ENCODE results near the gene PHF2. TPM values are rescaled to one million over a fixed set of nuclear protein-coding genes. Genes with fewer than 3 reads are reported as not detected.
A peak's percentile ranks its signal among the peaks of the same experiment; 100 is the strongest.

PHF2 gene
- total and polyA plus RNA-seq, 9 of the 15 experiments (the other 6 are each of a cell fraction or from before 2014, with no cell fraction given) = 0.37 to 14.4 (median 8.1) TPM

- peak overlapping the region; percentile 47 for H3K27ac ChIP-seq (ENCODE audit: extremely low read depth, low read depth, low read length)
- TF ChIP-seq RAD51 (IDR thresholded peaks at IDR 0.05; ENCODE audit: borderline replicate concordance, low read depth) (peak; percentile 12; the same call in 1 of the 2 replicates), ETV5 (CRISPR knock-in tag; IDR thresholded peaks at IDR 0.05; ENCODE audit: low read depth) (peak; percentile 80), NBN (IDR thresholded peaks at IDR 0.05; ENCODE audit: low read depth) (no peak), UBTF (IDR thresholded peaks at IDR 0.05; ENCODE audit: borderline replicate concordance in 1 of 2, low read depth in 2 of 2, low read length in 2 of 2) (0 out of 4 replicates have a peak, but pooled peaks of 1 of the 2 experiments have one; percentile 37), ZNF3 (CRISPR knock-in tag; IDR thresholded peaks at IDR 0.05) (no peak), EZH2 (IDR thresholded peaks at IDR 0.05; ENCODE audit: borderline replicate concordance, low read depth, low read length) (no peak), GABPA (tag; conservative IDR thresholded peaks at IDR 0.05; ENCODE audit: low read depth) (peak; percentile 70), TEAD2 (tag; IDR thresholded peaks at IDR 0.05) (peak; percentile 79; the same call in 1 of the 2 replicates), ZNF740 (CRISPR knock-in tag; IDR thresholded peaks at IDR 0.05) (peak; percentile 52), ZNF740 (tag; IDR thresholded peaks at IDR 0.05) (peak in 1 of 2 experiments; percentile 65; a peak in 1 of 4 replicates), TOE1 (IDR thresholded peaks at IDR 0.05; ENCODE audit: borderline replicate concordance) (0 out of 2 replicates have a peak, but pooled peaks have one; percentile 23), TOE1 (CRISPR knock-in tag; IDR thresholded peaks at IDR 0.05; ENCODE audit: borderline replicate concordance, low read depth) (no peak), BHLHE40 (IDR thresholded peaks at IDR 0.05; ENCODE audit: low read length) (peak; percentile 21; the same call in 1 of the 2 replicates), RBFOX2 (IDR thresholded peaks at IDR 0.05; ENCODE audit: low read depth, low read length) (peak; percentile 30; the same call in 1 of the 2 replicates), MNT (conservative IDR thresholded peaks at IDR 0.05) (peak in 1 of 2 experiments; percentile 56; a peak in 2 of 4 replicates), CTBP1 (IDR thresholded peaks at IDR 0.05; ENCODE audit: borderline replicate concordance) (peak; percentile 80)
These were observed 17.8 kb downstream of the PHF2 start for GRCh38 chr9:93594041-93594756.

More at GRCh38 chr9:93594041-93594756, 17.8 kb downstream of the PHF2 start:
- Histone ChIP-seq H3K79me2 (ENCODE audit: control insufficient read depth, insufficient read depth, low read length) (peaks cover 21% of the 10 kb centered on the region), H2AFZ (ENCODE audit: low read depth, low read length) (peak overlapping the region; percentile 33), H3K27me3 (ENCODE audit: control insufficient read depth in 2 of 2, insufficient read depth in 2 of 2, low read length in 2 of 2) (no peaks in the 10 kb centered on the region), H3K9ac (ENCODE audit: insufficient read depth in 1 of 2, low read depth in 2 of 2, low read length in 2 of 2) (peak overlapping the region in 1 of 2 experiments; percentile 73; a peak in 2 of 4 replicates), H3K4me3 (no peak overlapping the region), H3K36me3 (ENCODE audit: control insufficient read depth, insufficient read depth, low read length) (no peaks in the 10 kb centered on the region), H3K9me3 (replicated peaks; ENCODE audit: control insufficient read depth, insufficient read depth, low read depth, low read length) (no peaks in the 10 kb centered on the region), H3K4me1 (replicated peaks in 1 of 2; ENCODE audit: control insufficient read depth in 2 of 2, insufficient read depth in 2 of 2, low read length in 2 of 2) (peaks cover 16 to 18% of the 10 kb centered on the region in 2 experiments), H3K4me2 (ENCODE audit: insufficient read depth, low read length) (peak overlapping the region; percentile 56), H3K9me1 (ENCODE audit: control insufficient read depth, insufficient read depth, low read length) (no peaks in the 10 kb centered on the region), H4K20me1 (replicated peaks; ENCODE audit: control insufficient read depth, insufficient read depth, low read length) (peaks cover 2% of the 10 kb centered on the region; the same call in 1 of the 2 replicates)
- 6% methylated on average over 8 of the region's 9 CpGs for WGBS (ENCODE audit: insufficient coverage, low coverage, missing lambda C conversion rate)
- POLR2A ChIA-PET = interaction anchor here (0.5 to 1.3 kb wide), 6 partner anchors 12 to 934 kb away, joined by 3 to 6 read pairs (median 3); no protein-coding TSS in a partner anchor
- peak; percentile 91 for ATAC-seq
- in situ Hi-C loops (cut with MboI) (no loop called here), intact Hi-C loops (cut with micrococcal nuclease) (no loop called here)
- FAIRE-seq = peak; percentile 88
- peak; percentile 77 to 87 (median 82) for DNase-seq (ENCODE audit: extremely low read depth in 1 of 4, low spot score in 3 of 4)
- BruUV-seq (replicated peaks) = no TSS peak
- CTCF ChIA-PET (ENCODE audit: low intra/inter-chr PET ratio) = interaction anchor here (0.6 kb wide), 1 partner anchor 919 kb away, joined by 3 read pairs; no protein-coding TSS in a partner anchor
